GM21529 (cell line): Measurements from ENCODE around the gene TXNIP.

Experiments
- ATAC-seq: cut with Tn5 transposase; IDR thresholded peaks from one replicate; pipeline ENCODE4 v1.9.1; 2021; ENCODE audit not compliant: unreplicated experiment

The TXNIP gene

DNA sequence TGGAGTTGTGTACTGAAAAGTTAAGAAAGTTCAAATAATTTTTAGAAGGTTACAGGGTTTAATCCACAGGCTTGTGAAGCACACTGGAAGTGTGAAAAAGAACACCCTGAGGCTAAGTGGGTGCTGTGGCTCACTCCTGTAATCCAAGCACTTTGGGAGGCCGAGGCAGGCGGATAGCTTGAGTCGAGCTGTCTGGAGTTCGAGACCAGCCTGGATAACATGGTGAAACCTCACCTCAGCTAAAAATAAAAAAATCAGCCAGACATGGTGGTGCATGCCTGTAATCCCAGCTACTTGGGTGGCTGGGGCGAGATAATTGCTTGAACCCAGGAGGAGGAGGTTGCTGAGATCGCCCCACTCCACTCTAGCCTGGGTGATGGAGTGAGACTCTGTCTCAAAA, 9.8 kb downstream of the TXNIP start:
- ATAC-seq, result no peak

DNA sequence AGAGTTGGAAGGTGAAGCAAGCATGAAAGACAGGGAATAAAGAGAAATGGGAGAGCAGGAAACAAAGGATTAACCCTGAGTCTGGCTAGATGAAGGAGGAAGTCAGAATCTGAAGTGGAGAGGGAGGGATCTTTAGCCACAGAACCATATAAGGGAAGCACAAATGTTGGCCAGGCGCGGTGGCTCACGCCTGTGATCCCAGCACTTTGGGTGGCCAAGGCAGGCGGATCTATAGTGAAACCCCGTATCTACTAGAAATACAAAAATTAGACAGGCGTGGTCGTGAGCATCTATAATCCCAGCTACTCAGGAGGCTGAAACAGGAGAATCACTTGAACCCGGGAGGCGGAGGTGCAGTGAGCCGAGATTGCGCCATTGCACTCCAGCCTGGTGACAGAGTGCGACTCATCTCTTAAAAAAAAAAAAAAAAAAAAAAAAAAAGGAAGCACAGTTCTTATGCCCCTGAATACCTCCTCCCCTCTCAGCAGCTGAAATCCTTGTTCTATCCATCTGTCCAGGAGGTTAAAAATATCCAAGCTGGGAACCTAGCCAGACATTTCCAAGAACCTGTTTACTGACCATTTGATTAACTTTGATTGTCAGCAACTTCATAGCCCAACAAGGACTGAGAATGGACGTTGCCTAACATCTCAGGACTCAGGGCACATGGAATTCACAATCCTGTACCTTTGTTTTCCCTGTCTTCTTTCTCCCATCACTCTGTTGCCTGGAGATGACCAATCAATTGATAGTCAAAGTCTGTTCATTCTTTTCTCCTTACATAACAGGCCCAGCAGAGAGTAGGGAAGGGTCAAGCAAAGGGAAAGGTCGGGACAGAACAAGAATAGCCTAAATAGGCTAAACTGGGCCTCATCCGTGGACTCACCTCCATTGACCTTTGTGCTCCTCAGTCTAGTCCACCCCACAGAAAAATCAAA, 10.6 kb downstream of the TXNIP start:
- no peak for ATAC-seq

DNA sequence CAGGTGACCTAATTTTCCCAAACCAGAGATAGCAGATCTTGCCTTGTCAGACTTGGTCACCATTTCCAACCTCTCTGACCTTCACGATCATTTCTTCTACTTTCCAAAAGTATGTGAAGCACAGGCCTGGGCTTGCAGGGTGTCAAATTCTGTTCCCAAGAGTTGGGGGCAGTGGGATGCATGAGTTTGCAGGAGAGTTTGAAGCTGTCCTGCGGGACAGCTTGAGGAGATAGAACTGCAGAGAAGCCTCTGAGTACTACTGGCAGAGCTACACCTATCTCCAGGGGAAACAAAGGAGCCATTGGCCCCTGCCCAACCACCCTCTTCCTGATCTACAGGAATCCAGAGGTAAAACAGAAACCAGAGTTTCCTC, 11.3 kb downstream of the TXNIP start:
- no peak for ATAC-seq

DNA sequence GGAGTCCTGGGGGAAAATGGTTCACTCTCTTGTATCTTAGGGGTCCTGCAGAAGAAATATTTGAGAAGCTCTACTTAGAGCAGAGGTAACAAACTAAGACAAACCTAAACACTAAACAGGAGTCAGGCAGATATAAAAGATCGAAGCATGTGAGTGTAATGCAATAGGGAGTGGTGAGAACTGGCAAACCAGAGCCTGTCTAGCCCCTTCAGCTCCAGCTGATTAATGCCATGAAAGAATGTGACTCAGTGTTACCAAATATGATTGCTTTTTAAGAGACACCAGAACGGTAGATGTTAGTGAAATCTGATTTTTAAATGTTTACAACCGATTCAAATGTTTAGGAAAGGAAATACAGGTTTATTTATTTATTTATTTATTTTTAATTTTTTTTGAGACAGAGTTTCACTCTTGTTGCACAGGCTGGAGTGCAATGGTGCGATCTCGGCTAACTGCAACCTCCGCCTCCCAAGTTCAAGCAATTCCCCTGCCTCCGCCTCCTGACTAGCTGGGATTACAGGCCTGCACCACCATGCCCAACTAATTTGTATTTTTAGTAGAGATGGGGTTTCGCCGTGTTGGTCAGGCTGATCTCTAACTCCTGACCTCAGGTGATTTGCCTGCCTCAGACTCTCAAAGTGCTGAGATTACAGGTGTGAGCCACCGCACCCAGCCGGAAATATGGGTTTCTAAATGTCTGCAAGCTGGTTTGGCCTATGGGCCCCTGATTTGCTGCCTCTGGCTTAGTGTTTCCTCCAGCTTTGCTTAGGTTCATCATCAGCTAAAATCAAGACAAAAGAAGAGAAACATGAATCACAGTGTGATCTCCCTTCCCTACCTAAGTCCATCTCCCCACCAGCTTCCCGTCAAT, 12.2 kb downstream of the TXNIP start:
- ATAC-seq, result no peak

DNA sequence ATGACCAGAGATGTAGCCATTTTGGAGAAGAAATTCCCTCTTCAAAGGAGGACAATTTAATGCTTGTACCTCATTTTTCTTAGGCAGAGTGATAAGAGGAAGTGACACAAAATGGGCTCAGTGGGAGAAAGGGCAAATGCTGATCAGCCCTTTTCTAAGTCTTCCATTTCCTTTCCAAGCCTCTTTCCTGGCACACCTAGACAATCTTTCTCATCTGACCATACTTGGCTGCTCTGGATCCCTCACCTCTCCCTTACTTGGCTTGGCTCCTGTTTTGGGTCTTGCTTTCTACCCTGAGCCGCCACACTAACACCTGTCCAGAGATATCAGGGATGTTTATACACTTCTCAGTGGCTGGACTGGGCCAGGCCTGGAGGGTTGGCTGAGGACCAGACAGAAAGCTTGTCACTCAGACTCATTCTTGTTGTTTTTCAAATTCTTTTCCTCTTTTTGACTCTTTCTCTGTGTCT, 13.1 kb downstream of the TXNIP start:
- no peak for ATAC-seq

DNA sequence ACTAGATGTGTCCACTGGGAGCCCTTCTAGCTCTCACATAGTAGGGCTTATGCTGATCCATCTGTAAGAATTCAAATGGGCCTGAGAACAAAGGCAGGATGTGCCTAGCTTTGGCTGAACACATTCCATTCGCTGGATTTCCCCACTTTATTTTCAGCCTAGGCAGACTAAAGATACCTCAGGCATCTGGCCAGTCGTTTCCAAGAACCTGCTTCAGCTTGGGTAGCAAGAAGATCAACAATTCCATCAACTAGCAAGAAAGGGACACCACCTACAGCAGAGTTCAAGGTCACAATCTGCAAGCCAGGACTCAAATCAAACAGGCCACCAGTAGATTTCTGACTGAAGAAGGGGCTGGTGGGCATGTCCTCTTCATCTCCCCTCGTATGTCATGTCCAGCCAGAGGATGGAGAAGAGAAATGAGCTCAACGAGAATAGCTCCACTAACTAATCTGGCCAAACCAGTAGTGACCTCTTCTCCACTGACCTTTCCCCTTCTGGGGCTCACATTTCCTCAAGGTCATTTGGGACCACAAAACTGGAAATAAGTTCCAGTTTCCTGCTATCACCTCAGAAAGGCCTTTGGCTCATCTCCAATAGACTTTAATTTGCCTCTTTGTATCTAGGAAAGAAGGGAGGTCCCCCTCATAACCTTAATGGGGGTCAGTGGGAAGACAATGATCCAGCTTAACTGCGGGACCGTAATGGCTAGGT, 14.2 kb downstream of the TXNIP start:
- no peak for ATAC-seq

DNA sequence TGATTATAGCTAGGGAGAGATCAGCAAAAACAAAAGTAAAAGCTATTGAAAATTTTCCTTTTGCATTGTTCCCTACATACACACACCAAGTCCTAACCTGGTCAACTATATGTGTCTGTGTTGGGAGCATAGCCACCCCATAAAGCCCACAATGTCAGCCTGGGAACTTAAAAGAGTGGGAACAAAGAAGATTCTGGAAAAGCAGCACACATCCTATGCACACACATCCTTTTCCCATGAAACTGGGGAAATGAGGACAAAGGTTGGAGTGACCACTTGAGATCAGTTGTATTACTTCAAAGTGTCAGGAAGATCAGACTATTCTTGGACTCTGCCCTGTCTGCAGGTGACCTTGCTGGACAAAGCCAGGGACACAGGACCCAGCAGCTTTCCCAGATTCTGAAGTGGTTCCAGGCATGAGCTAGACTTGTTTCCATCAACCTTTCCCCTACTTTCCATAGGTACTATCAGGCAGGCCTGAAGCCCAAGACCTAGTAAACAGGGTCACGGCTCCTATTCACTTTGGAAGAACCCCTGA, 15.9 kb downstream of the TXNIP start:
- no peak for ATAC-seq

DNA sequence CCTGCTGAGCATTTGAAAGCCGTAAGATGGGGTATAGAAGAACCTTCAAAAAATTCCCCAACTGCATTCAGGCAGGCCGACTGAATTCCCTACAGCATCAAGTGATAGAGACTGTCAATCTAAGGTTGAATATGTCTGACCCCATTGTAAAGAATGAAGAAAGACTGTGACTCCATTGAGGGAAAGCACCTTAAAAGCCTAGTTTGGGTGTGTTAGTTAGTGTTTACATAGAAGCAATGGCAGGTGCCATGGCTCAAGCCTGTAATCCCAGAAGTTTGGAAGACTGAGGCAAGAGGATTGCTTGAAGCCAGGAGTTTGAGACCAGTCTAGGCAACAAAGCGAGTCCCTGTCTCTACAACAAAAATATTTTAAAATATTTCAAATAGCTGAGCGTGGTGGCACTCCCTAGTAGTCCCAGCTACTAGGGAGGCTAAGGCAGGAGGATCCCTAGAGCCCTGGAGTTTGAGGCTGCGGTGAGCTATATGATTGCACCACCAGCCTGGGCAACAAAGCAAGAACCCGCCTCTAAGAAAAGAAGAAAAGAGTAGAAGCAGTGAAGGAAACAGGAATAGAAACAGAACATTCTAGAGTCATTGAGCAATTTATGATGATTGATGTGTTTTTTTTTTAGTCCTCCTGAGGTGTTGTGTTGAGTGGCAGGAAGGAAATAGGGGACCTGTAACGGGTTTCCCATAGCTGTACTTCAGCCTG, 16.5 kb downstream of the TXNIP start:
- peak; percentile 26 for ATAC-seq

DNA sequence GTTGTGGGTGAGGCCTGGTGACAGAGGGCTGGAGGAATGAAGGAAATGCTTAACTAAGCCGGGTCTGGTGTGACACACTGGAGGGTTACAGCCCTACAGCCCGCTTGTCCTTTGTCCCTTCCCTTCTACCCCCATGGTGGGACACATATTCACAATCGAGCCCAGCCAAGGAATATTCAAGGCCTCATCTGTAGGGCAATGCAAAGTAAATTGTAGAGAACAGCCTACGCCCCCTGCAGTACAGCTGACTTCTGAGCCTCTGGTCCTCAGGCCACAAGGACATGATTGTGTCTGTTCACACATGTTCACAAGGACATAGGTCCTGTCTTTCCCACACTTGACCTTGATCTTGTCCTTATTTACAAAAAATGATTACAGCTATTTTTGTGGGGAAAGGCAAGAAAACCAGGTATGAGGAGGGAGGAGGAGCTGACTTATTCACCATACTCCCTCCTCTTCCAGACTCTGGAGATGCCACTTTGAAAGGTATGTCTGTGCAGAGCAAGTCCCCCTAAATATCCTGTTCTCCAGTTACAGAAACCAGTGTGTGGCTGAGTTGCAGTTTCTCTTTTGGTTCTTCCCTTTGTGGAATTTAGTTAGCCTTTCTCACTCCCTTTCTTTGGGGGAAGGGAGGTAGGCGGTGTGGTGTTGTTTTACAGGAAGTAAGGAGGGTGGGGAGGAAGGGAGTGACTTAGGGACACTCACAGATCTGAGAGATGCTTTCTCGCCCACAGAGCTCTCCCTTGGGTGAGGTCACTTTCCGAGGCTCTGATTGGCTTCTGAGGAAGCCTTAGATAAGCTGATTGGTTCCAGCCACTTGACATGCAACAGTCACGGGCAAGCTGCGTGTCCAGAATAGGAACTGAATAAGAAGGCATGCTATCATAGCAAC, 17.3 kb downstream of the TXNIP start:
- peak; percentile 82 for ATAC-seq

DNA sequence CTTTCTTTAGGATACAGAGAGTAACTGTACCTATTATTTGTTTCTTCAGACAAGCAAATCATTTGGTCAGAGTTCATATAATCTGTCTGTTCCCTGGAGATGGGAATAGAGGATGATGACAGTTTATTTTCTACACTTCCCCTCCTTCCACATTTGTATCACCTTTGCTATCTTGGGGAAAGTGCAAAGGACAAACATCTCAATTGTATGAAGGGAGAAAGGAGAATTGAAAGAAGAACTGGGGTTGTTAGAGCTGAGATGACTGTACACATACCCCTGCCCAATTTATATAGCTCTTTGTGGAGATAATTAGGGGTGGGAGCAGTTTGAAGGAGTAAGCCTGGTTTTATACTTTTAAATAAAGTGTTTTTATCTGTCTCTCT, 17.9 kb downstream of the TXNIP start:
- no peak for ATAC-seq

DNA sequence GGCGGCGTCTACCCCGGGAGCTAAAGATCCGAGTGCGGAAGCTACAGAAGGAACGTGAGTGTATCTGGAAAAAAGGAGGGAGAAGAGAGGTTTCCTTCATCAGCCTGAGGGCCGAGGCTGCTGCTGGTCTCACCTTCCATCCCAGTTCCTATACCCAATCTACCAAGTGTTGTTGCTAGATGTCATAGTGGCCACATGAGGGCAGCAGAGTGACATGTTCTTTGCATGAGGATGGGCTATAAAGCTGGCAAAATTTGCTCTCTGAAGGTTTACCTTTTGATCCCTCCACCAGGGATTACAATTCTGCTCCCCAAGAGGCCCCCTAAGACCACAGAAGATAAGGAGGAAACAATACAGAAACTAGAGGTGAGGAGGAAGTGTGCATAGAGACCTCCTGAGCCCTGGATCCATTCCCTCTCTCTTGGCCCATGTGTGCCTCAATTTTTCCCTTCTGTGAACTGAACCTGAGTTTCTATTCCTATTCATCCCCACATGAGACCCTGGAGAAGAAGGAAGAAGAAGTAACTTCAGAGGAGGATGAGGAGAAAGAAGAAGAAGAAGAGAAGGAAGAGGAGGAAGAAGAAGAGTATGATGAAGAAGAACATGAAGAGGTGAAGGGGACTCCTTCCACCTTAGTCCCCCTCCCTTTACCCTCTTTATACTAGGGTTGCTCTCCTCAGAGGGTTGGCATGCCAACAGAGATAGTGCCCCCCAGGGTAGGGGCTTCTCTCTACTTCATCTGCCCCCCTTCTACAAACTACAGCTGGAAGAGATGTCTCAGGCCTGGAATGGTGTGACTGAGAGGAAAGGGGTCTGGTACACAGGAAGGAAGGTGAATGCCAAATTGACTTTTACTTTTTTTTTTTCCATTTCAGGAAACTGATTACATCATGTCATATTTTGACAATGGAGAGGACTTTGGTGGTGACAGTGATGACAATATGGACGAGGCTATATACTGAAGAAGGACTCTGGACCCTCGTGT, 18.6 kb downstream of the TXNIP start:
- no peak for ATAC-seq

DNA sequence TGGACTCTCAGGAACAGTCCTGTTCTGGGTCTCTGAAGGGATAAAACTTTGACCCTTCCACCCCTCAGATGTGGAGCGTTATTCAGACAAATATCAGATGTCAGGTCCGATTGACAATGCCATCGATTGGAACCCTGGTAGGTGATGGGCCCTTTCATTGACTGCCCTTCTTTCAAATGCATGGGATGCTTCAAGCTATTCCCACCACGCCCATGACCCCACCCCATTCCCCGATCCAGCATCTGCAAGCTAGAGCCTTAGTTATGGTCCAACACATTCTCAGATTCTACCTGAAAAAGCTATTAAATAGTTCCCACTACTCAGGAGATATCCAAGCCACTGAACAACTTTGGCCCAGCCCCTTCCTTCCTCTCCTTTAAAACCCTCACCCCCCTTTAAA, 19.4 kb downstream of the TXNIP start:
- ATAC-seq, result no peak

DNA sequence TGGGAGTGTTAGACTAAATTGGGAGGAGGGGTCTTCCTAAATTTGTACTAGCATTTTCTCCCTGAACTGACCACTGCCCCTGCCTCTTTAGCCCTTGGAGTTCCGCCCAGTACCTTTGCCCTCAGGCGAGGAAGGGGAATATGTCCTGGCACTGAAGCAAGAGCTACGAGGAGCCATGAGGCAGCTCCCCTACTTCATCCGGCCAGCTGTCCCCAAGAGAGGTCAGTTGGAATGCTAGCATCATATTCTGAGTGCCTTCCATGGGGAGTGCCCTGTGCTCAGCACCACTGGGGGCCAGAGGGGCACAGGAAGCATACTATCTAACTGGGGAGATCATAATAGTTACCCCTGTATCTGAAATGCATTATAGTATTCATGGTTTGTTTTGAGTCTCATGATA, 21.2 kb downstream of the TXNIP start:
- ATAC-seq, result no peak

DNA sequence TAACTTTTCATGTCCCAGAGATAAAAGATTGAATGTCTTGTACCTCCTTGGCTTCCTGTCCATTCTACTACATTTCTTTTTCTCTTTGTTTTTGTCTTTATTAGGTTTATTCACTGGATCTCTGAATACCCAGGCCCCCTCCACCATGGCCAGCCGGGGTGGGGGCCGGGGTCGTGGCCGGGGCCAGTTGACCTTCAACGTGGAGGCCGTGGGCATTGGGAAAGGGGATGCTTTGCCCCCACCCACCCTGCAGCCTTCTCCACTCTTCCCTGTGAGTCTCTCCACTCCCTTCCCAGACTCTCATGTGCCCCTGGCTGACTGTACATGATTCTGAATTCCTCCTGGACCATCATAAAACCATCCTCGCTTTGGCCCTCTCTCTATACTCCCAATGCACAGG, 21.7 kb downstream of the TXNIP start:
- no peak for ATAC-seq

DNA sequence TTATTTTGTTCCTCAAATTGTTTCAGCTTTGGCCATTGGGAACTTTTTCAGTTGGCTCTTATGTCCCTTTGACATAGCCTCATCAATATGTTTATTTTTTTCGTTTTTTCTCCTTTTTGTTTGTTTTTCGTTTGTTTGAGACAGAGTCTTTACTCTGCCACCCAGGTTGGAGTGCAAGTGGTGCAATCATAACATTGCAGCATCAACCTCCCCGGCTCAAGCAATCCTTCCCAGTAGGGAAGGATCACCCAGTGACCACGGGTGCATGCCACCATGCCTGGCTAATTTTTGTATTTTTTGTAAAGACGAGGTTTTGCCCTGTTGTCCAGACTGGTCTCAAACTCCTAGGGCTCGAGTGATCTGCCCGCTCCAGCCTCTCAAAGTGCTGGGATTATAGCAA, 23.8 kb downstream of the TXNIP start:
- ATAC-seq, result no peak

DNA sequence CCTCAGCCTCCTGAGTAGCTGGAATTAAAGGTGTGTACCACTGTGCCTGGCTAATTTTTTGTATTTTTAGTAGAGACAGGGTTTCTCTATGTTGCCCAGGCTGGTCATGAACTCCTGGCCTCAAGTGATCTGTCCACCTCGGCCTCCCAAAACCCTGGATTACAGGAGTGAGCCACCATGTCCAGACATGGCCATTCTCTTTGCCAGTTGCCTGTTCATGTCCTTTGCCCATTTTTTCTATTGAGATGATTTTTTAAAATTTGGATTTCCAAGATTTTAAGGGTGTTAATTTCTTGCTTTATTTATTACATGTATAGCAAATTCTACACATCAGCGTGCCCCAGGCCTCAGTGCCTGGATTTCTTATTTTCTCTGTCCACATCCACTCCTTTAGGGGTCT, 29.1 kb downstream of the TXNIP start:
- ATAC-seq, result no peak

DNA sequence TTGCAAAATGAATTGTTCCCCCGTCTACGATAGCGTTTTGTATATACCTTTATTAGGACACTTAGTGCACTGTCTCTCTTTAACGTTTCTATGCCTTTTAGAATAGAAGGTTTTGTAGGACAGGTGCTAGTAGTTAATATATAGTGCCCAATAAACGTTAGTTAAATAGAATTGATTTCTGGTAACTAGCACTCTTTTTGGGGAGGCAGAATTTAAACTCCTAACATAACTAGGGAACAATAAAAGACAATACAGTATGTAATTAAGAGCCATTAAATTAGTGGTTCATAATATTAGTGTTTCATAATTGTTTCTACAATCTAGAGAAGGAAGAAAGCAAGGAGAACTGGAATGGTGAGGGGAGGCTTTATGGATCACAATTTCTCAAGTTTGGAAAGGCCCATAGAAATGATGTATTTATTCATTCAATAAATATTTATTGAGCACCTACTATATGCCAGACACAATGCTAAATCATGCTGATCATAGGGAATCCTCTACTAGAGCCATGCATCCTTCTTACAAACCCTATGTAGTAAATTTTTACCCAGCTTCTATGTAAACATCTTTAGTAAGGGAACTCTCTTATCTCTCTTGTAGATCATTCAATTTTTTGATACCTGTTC, 31.1 kb downstream of the TXNIP start:
- ATAC-seq, result no peak
